Stimulated activated naive CD8-positive, alpha-beta T cell treated with anti-CD3 and anti-CD28 coated beads, Interleukin-15, Interleukin-2, amounts not matched to agents 100 U/mL and 50 U/mL, for 24 hours (primary cell): ENCODE results near the gene TYW1B.
"Not testable (repeated sequence)": the region's sequence is repeated elsewhere in the genome, so short reads cannot be mapped to it uniquely, and the experiment has no call there.

Experiments used
- ATAC-seq: fragments of 150-1000 bp; cut with Tn5 transposase; one replicate; pipeline ENCODE4 v1.10.0; 2021
- DNase-seq: peaks from one replicate; pipeline ENCODE4 v3.0.0; 2021

The TYW1B gene

GRCh38 chr7:72816370-72817157 lies 11.4 kb downstream of the TYW1B start:
- ATAC-seq, DNase-seq: not testable (repeated sequence)

GRCh38 chr7:72810437-72810836 lies 17.6 kb downstream of the TYW1B start:
- not testable (repeated sequence) for ATAC-seq, DNase-seq

GRCh38 chr7:72808511-72808910 lies 19.5 kb downstream of the TYW1B start:
- not testable (repeated sequence) for ATAC-seq, DNase-seq

- not testable (repeated sequence) for ATAC-seq, DNase-seq
Observed at GRCh38 chr7:72806851-72807250, 21.1 kb downstream of the TYW1B start.

- DNase-seq (no peak), ATAC-seq (no peak)
Observed at GRCh38 chr7:72805526-72806494, 22.2 kb downstream of the TYW1B start.

GRCh38 chr7:72803778-72804177 lies 24.2 kb downstream of the TYW1B start:
- not testable (repeated sequence) for ATAC-seq, DNase-seq

- not testable (repeated sequence) for ATAC-seq, DNase-seq
Observed at GRCh38 chr7:72801564-72801963, 26.4 kb downstream of the TYW1B start.

GRCh38 chr7:72795401-72795800 lies 32.6 kb downstream of the TYW1B start:
- ATAC-seq, DNase-seq: not testable (repeated sequence)

- ATAC-seq = no peak
- DNase-seq = no peak
Observed at GRCh38 chr7:72793791-72794190, 34.2 kb downstream of the TYW1B start.

GRCh38 chr7:72790698-72791060 lies 37.3 kb downstream of the TYW1B start:
- not testable (repeated sequence) for ATAC-seq, DNase-seq

GRCh38 chr7:72790048-72790697 lies 37.8 kb downstream of the TYW1B start:
- DNase-seq, ATAC-seq: not testable (repeated sequence)

GRCh38 chr7:72785166-72785955 lies 42.6 kb downstream of the TYW1B start:
- DNase-seq (no peak), ATAC-seq (no peak)

- not testable (repeated sequence) for DNase-seq, ATAC-seq
Observed at GRCh38 chr7:72783601-72784370, 44.2 kb downstream of the TYW1B start.

GRCh38 chr7:72781631-72782030 lies 46.4 kb downstream of the TYW1B start:
- DNase-seq (no peak), ATAC-seq (no peak)

GRCh38 chr7:72781161-72781560 lies 46.8 kb downstream of the TYW1B start:
- ATAC-seq (no peak), DNase-seq (no peak)

GRCh38 chr7:72780289-72780894 lies 47.6 kb downstream of the TYW1B start:
- not testable (repeated sequence) for DNase-seq, ATAC-seq

- not testable (repeated sequence) for ATAC-seq, DNase-seq
Observed at GRCh38 chr7:72777167-72777566, 50.8 kb downstream of the TYW1B start.

GRCh38 chr7:72772627-72773026 lies 55.4 kb downstream of the TYW1B start:
- DNase-seq, ATAC-seq: not testable (repeated sequence)

- not testable (repeated sequence) for ATAC-seq, DNase-seq
Observed at GRCh38 chr7:72766994-72767393, 61.0 kb downstream of the TYW1B start.

- DNase-seq (no peak), ATAC-seq (no peak)
Observed at GRCh38 chr7:72760602-72761001, 67.4 kb downstream of the TYW1B start.
